22Rv1 (cell line): Measurements from ENCODE around the gene ACAD10.

Experiments
- ZFX ChIP-seq: fragments of 450-650 bp; IDR thresholded peaks from 2 replicates; pipeline ENCODE4 v1.6.1; 2017; ENCODE audit warnings: antibody characterized with exemption, borderline replicate concordance
- TF ChIP-seq, protein P1 (sequence below): fragments of 450-650 bp; IDR thresholded peaks from 2 replicates; pipeline ENCODE4 v1.5.1; 2017; ENCODE audit warnings: mild to moderate bottlenecking

GRCh38 chr12:111792155-111792855, 106.5 kb downstream of the ACAD10 start:
- TF ChIP-seq, protein P1, sequence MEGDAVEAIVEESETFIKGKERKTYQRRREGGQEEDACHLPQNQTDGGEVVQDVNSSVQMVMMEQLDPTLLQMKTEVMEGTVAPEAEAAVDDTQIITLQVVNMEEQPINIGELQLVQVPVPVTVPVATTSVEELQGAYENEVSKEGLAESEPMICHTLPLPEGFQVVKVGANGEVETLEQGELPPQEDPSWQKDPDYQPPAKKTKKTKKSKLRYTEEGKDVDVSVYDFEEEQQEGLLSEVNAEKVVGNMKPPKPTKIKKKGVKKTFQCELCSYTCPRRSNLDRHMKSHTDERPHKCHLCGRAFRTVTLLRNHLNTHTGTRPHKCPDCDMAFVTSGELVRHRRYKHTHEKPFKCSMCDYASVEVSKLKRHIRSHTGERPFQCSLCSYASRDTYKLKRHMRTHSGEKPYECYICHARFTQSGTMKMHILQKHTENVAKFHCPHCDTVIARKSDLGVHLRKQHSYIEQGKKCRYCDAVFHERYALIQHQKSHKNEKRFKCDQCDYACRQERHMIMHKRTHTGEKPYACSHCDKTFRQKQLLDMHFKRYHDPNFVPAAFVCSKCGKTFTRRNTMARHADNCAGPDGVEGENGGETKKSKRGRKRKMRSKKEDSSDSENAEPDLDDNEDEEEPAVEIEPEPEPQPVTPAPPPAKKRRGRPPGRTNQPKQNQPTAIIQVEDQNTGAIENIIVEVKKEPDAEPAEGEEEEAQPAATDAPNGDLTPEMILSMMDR, result no peak
- no peak for TF ChIP-seq ZFX
